ENCODE data around the gene LCTL. TPM values are rescaled to one million over a fixed set of nuclear protein-coding genes. Genes with fewer than 3 reads are reported as not detected.

Gene LCTL, protein sequence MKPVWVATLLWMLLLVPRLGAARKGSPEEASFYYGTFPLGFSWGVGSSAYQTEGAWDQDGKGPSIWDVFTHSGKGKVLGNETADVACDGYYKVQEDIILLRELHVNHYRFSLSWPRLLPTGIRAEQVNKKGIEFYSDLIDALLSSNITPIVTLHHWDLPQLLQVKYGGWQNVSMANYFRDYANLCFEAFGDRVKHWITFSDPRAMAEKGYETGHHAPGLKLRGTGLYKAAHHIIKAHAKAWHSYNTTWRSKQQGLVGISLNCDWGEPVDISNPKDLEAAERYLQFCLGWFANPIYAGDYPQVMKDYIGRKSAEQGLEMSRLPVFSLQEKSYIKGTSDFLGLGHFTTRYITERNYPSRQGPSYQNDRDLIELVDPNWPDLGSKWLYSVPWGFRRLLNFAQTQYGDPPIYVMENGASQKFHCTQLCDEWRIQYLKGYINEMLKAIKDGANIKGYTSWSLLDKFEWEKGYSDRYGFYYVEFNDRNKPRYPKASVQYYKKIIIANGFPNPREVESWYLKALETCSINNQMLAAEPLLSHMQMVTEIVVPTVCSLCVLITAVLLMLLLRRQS
- polyA plus RNA-seq = not detected

DNA sequence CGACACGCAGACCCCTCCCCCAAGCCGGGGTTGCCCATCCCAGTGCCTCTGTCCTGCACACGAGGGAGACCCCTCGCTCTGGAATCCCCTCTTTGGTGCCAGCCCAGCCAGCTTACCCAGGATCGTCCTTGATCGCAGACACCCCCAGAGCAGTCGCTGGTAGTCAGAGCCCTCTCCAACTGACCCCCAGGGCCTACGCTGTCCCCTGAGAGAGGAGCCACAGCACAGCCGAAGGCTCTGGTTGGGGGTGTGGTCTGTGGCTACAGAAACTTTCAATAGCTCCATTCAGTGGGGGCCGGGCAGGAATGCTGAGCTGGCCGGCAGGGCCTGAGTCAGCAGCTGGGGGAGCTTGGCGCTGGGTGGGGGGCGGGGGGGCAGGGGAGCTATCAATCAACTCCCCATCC lies at the start of gene LCTL:
TSS of gene LCTL (minus strand) at position 258 of the 404 bp plus-strand sequence. CDS start 633 bp downstream, outside the sequence.
- WGBS, 3 donors = 44 to 61% (median 52%) methylated on average over 14 of the region's 14 CpGs
- H3K27ac ChIP-seq (ENCODE audit: low read depth, low read length) = no peak within 1 kb of the TSS

DNA sequence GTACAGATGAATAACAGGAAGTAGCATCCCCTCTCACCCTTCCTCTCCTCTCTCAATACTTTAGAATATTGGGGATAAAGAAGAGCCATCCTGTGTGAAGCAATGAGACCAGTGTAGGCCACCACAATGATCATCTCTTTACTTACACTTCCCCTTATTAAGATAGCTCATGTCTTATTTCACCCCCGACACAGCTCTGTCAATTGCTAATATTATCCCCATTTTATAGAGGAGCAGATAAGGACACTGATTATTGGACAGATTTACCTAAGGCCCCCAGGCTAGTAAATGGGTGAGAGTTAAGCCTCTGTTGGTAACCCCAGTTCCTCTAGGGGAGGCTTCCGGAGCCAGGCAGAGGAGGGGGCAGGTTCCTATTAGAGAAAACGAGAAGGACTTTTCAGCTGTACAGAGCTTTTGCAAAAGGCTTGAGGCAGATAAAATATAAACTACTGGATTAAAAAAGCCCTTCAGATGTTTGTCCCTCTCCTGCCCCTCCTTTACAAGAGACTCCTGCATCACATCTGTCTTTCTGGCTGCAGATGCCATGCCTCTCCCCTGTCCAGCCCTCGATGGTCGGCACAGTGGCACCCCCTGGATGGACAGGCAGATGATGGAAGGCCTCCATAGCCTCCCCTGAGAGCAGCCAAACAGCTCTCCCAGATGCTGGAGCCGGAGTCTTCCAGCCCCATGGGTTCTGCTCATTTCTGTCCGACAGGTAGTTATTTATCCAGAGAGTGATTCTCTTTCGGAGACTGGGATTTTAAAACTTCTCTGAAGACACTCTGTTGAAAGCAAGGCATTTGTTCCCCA lies 49.4 kb upstream of the LCTL start:
- no peak overlapping the region for H3K27ac ChIP-seq (ENCODE audit: low read depth, low read length)
- 50 to 75% (median 56%) methylated on average over 8 of the region's 8 CpGs for WGBS, 3 donors

DNA sequence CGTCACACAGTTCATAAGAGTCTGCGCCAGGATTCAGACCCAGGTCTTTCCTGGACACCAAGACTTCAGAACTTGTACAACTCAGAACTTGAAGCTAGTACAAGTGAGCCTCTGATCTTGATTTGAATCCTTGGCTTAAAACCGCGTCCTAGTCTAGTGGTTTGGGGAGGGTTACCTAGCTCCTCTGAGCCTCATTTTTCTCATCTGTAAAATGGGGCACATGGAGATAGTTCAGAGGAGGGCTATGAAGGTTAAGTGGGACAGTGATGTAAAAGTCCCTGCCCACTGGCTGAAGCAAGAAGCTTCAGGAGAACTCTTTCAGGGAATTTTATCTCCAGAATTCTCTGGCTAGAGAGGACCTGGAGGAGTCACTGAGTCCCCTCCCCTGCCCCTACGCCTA lies 48.7 kb upstream of the LCTL start:
- H3K27ac ChIP-seq (ENCODE audit: low read depth, low read length) = no peak overlapping the region
- 86 to 92% (median 91%) methylated on average over 5 of the region's 5 CpGs for WGBS, 3 donors

DNA sequence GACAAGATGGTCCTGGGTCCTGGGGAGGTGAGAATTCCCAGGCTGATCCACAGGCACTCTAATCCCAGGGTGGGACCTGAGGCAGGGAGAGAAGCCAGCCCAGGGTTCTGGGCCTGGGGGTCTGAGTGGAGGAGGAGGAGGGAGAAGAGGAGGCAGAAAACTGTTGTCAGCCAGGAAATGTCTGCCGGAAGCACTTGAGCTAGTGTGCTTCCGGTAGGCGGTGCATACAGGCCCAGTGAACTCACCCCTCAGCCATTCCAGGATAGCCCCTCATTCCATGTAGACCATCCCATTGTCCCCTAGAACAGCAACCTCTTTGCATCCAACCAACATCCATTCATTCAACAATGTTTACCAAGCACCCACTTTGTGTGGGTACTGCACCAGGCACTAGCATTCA lies 47.9 kb upstream of the LCTL start:
- no peak overlapping the region for H3K27ac ChIP-seq (ENCODE audit: low read depth, low read length)
- WGBS, 3 donors = 34 to 88% (median 48%) methylated on average over 3 of the region's 3 CpGs

DNA sequence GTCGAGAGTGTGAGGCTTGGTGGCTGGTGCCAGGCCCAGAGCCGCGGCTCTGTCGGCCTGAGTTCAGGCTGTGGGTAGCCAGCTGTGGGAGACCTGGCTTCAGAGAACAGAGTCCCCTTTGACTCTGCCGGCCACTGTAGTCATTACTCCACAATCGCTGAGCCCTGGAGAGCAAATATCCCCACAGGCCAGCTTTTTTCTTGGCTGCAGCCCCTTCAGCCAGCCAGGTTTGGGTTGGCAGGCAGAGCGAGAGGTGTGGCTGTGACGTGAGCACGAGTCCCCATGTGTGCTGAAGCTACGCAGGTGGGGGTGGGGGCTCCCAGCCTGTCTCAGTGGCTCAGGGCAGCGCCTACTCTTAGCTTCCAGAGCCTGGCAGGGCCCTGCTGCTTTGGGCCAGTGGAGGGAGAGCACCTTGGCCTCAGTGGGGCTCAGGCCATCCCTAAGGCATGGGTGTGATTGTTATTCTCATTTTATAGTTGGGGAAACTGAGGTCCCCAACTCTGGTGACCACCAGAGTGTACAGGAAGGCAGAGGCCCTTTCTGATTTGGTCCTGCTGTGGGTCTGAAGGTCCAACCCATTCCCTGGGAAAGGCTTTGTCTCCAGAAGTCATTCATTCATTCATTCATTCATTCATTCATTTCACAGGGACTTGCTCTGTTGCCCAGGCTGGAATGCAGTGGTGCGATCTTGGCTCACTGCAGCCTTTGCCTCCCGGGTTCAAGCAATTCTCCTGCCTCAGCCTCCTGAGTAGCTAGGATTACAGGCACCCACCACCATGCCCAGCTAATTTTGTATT lies 45.7 kb upstream of the LCTL start:
- H3K27ac ChIP-seq (ENCODE audit: low read depth, low read length) = no peak overlapping the region
- WGBS, 3 donors = 44 to 84% (median 83%) methylated on average over 13 of the region's 13 CpGs

DNA sequence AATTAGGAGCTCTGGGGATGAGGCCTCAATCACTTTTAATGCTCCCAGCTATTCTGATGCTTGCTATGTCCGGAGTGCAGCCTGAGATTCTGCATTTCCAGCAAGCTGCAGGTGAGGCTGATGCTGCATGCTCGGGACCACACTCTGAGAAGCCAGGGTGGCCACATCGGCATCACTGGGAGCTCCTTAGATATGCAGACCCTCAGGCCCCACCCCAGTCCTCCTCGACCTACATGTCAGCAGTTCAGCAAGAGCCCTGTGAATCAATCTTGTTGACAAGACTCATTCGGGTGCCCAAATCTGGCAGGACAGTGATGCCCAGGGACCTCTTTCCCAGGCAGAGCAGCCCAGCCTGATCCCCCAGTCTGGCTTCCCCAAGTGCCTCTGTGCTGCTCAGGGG lies 44.1 kb upstream of the LCTL start:
- no peak overlapping the region for H3K27ac ChIP-seq (ENCODE audit: low read depth, low read length)
- WGBS, 3 donors = 83 to 89% (median 86%) methylated on average over 5 of the region's 5 CpGs

DNA sequence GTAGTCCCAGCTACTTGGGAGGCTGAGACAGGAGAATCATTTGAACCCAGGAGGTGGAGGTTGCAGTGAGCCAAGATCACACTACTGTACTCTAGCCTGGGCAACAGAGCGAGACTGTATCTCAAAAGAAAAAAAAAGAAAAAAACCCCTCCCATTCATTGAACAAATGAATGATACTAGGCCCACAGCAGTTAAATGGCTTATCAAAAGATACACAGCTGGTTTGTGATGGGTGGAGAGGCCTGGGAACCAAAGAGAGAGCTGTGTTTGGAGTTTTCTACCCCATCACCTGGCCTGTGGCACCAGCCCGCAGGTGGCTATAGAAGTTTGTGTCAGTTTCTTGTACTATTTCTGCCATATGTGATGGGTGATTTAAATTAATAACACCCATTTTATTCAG lies 43.1 kb upstream of the LCTL start:
- H3K27ac ChIP-seq (ENCODE audit: low read depth, low read length) = no peak overlapping the region
- 85 to 100% (median 100%) methylated on average over 2 of the region's 2 CpGs for WGBS, 3 donors

DNA sequence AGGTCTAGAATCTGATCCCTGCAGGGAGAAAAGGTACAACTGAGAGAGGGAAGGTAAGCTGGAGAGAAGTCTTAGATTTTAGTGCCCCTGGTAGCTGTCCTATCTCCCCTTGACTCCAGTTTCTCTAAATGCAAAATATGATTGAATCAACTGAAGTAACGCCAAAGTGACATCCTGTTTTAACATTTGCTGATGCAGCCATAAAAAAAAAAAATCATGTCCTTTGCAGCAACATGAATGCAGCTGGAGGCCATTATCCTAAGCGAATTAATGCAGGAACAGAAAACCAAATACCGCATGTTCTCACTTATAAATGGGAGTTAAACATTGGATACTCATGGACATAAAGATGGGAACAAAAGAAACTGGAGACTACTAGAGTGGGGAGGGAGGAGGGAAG lies 42.4 kb upstream of the LCTL start:
- 78 to 85% (median 78%) methylated on average over 3 of the region's 3 CpGs for WGBS, 3 donors
- H3K27ac ChIP-seq (ENCODE audit: low read depth, low read length) = no peak overlapping the region

DNA sequence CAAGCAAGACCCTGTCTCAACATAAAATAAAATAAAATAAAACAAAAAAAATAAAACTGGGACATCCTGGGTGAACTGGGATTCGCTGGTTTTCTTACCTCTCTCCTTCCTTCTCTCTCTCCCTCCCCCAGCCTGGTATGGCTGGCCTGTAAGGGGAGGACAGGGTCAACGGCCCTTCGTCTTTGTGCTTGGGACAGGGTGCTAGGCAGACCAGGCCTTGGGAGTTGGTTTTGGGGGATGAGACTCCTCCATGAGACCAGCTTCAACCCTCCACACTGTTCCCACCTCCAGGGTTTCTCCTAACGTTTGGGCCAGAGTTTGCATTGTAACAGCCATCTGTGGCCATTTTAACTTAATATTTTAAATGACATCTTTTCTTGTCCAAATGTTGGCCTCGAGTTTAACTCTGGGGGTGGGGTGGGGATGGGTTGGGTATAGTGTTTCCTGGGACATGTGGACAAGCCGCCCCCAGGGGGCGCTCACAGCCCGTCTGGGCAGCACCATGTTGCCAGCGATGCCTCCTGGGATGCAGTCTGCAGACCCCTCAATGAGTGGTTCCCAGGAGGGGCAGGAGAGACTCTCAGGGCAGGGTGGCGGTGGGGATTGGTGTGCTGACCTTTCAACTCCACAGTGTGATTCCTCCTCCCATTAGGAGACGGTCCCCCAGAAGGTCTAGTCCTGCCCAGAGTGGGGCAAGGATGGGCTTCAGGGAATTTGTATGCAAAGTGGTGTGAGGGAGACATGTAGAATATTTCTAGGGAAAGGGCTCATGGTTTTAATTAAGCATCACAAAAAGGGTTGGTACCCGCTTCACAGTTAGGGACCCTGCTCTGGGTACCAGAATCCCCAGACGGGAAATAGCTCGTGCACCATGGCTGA lies 37.7 kb upstream of the LCTL start:
- WGBS, 3 donors = 39 to 44% (median 44%) methylated on average over 14 of the region's 14 CpGs

DNA sequence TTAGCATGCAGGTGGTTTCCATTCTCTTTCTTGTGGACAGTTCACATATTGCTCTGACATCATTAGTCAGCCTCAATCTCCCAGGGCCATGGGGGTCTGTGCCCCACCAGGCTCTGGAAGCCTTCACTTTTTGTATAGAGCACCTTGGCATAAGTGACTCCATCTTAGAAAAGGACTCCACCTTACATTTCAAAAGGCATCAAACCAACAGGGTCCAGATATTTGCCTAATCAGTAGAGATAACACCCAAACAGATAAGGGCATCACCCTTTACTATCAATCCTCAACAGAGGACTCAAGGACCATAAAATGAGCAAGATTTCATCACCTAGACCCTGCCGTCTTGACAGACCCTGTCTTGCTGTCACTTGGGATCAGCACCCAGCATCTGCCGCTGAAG lies 35.7 kb upstream of the LCTL start:
- WGBS, 3 donors = 35 to 65% (median 63%) methylated on average over 2 of the region's 2 CpGs
- H3K27ac ChIP-seq (ENCODE audit: low read depth, low read length) = no peak overlapping the region

More for the DNA sequence above, 37.7 kb upstream of the LCTL start:
- no peak overlapping the region for H3K27ac ChIP-seq (ENCODE audit: low read depth, low read length)

DNA sequence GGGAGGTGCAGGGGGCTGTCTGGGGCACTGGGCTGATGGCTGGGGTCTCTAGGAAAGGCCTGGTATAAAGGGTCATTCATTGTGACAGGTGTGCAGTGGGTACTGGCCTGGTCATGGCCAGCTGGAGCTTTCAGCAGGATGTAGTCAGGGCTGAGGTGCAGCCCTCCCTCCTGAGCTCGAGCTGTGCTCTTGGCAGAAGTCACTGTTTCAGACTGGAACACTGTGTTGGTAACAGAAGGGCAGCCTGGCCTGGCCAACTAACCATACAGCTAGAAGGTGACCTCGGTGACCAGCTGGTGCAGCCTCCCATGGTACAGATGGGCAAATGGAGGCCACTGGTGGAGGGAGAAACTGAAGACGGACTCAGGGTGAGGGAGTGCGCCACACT lies 34.4 kb upstream of the LCTL start:
- H3K27ac ChIP-seq (ENCODE audit: low read depth, low read length) = no peak overlapping the region
- 76 to 89% (median 87%) methylated on average over 4 of the region's 4 CpGs for WGBS, 3 donors

DNA sequence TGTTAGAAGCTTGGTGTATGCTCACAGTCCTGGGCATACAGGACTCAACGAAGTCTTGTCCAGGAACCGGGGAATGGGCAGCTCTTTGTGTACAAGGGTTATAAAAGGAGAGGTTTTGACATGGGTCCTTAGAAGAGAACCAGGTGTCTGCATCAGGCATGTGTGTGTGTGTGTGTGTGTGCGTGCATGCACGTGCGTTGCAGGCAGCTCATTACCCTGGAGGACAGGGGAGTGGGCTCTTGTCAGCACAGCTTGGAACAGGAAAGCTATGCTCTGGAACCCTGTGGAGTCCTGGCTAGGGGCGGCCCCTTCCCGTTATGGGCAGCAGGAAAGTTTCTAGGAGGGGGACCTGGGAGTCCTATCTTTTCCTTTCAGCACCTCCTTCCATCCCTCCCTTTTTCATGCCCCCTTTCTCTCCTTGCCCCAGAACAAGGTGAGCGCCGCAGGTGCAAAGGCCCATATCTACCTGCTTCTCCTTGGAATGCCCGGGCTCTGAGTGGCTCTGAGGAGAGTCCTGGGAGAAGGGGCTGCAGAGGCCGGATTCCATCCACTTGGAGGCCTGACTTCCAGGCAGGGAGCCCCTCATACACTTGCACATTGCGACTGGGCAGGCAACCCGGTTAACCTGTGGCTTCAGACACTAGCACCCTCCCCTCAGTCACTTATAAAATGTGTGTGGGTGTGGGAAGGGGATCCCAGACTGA lies 33.9 kb upstream of the LCTL start:
- 83 to 89% (median 89%) methylated on average over 13 of the region's 13 CpGs for WGBS, 3 donors
- H3K27ac ChIP-seq (ENCODE audit: low read depth, low read length) = no peak overlapping the region

DNA sequence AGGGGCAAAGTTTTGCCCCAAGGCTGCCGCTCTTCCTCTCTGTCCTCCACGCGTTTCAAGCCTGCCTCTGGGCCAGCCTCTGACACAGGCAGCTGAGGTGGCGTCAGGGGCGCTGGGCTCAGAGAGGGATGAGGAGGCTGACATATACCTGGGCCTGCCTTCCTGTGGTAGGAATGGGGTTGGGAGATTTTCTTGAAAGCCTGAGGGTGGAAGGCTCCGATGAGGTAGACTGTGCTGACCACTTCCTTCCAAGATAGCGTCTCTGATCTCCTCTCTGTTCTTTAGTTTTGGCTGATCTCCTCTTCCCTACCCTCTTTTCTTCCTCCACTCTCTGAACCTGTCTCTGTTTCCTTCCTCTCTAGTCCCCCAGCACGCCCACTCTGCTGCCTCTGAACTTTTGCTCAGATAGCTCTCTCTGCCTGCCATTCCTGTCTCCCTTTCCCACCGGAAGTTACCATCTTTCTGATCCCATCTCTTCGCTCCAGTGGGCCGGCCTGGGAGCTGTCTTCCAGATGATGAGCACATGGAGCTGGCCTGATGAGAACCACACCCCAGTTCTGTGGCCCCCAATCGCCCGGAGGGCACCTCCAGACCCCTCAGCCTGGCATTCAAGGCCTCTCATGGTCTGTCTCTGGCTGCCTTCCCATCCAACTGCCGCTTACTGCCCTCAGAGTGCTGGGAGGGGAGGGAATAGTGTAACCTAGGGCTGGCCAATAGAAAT lies 32.5 kb upstream of the LCTL start:
- WGBS, 3 donors = 75 to 82% (median 75%) methylated on average over 14 of the region's 14 CpGs
- H3K27ac ChIP-seq (ENCODE audit: low read depth, low read length) = no peak overlapping the region

DNA sequence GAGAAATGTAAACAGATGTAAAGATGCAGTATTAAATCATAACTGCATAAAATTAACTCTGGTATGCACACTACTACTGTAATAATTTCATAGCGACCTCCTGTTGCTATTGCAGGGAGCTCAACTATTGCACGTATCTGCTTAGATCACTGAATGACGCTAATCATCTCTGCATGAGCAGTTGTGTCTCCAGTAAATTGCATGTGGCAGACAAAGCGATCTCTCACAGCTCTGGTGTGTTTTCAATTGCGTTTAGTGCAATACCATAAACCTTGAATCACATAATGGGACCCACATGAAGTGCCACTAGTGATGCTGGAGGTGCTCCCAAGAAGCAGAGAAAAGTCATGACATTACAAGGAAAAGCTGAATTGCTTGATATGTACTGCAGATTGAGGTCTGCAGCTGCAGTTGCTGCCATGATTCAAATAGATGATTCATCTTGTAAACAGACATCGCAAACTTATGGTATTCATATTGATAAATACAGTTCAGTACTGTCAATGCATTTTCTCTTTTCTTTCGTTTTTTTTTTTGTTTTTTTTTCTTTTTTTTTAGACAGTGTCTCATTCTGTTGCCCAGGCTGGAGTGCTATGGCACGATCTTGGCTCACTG lies 30.2 kb upstream of the LCTL start:
- no peak overlapping the region for H3K27ac ChIP-seq (ENCODE audit: low read depth, low read length)
- 80 to 89% (median 87%) methylated on average over 8 of the region's 8 CpGs for WGBS, 3 donors

DNA sequence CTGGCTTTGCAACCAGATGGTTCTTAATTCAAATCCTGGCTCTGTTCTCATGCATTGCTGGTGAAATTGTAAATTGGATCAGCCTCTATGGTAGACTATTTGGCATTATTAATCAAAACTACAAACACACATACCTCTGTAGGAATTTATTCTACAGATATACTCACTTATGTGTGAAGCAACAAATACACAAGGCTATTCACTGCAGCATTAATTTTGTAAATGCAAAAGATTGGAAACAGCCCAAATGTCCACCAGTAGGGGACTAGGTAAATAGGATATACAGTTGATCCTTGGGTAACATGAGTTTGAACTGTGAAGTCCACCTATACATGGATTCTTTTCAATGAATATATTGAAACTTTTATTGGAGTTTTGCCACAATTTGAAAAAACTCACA lies 29.5 kb upstream of the LCTL start:
- no peak overlapping the region for H3K27ac ChIP-seq (ENCODE audit: low read depth, low read length)

DNA sequence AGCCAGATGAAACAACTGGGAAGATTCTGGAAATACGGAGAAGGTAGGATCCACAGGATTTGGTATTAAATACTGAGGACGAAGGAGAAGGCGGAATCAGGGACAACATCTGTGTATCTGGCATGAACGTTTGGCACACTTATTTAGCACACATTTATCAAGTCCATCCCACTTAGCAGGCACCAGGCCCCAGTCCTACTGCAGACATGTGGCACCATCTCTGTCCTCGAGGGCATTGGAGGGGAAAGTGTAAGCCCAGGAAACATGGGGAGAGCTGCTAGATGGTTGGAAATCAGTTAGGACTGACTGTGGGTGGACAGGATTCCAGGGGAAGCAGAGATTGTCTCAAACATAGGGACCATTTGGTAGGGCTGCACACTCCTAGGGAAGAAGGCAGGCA lies 29.0 kb upstream of the LCTL start:
- no peak overlapping the region for H3K27ac ChIP-seq (ENCODE audit: low read depth, low read length)
- WGBS, 3 donors = 80 to 90% (median 82%) methylated on average over 5 of the region's 5 CpGs

Data from adipose tissue (tissue), 3 donors.